Stimulated activated CD4-positive, alpha-beta T cell treated with anti-CD3 and anti-CD28 coated beads, Interleukin-12 subunit alpha, Interleukin-12 subunit beta, amount 100 ng/mL, for 4 hours (primary cell): Measurements from ENCODE around the gene NFATC2.

ENCODE experiments used
- DNase-seq: peaks from one replicate; pipeline ENCODE4 v3.0.0-alpha.2; 2020

The NFATC2 gene

DNA sequence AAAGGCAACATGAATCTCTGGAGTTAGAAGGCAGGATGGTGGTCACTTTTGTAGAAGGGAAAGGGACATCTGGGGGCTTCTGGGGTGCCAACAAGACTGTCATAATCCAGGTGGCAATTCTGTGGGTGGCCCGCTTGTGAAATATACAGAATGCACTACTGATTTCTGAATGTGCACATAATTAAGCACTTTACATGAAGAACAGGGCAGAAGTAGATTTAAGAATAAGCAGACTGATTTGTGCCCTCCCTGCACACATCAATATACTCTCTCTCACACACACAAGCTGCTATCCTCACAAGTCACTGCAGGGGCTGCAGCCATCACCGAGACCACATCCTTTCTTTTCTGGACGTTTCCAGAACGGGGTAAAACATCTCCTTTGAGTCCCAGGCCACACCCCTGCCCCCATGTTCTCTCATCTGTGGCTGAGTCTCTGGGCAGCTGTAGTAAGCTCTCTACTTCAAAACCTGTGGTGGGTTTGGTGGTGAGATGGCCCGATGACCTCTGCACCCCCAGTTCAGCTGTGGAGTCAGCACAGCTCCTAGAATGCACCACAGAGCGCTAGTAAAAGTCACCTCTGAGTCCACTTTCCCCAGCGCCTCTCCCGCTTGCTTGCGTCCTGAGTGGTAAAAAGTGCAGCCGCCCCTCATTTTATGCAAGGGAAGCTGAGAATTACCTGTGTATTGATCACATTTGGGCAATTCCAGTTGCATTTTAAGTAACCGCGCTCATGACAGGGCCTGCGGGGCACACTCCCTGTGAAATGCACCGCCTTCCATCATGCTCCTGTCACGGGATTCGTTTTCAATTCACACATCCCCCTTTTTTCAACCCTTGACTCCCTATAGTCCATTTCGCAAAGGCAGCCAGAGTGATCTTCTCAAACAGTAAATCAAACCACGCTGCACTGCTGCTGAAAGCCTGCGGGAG, 115.5 kb downstream of the NFATC2 start:
- no peak for DNase-seq

- no peak for DNase-seq
These were observed 117.0 kb downstream of the NFATC2 start for GRCh38 chr20:51425347-51426106.

GRCh38 chr20:51424270-51425117, 118.0 kb downstream of the NFATC2 start:
- DNase-seq, result no peak

DNA sequence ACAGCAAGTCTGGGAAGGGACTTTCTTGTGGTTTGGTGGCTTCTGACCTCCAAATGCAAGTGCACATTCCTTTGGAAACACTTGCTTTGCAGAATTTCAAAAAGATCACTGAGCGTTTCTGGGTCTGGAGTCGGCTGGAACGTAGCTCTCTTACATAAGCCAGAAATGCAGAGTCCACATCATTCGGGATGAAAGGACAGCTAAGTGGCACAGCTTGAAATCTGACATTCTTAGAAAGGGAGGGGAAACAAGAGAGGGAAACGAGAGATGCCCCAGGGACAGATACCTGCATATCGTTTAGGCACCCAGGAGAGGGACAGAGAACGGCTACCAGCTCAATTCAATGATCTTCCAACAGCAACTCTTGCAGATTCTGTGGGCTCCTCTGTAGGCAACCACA, 118.7 kb downstream of the NFATC2 start:
- no peak for DNase-seq

DNA sequence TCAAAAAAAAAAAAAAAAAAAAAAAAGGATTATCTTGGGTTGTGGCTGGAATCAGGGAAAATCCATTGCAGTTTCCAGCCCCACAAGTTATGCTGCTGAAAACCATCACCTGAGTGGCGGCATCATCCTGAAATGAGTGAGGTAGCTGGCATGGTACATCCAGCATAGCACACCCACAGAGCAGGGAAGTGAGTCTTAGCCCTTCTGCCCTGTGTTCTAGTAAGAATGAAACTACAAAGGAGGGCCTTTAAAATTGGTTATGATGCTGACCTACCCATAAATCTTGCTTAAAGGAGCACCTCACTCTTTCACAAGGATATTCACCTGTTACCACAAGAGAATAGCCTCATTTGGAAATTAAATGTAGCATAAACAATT, 119.2 kb downstream of the NFATC2 start:
- no peak for DNase-seq

- DNase-seq, result no peak
These were observed 119.8 kb downstream of the NFATC2 start for GRCh38 chr20:51422514-51423289.

GRCh38 chr20:51420805-51421204, 121.7 kb downstream of the NFATC2 start:
- DNase-seq, result no peak

GRCh38 chr20:51420111-51420510, 122.4 kb downstream of the NFATC2 start:
- DNase-seq, result no peak

DNA sequence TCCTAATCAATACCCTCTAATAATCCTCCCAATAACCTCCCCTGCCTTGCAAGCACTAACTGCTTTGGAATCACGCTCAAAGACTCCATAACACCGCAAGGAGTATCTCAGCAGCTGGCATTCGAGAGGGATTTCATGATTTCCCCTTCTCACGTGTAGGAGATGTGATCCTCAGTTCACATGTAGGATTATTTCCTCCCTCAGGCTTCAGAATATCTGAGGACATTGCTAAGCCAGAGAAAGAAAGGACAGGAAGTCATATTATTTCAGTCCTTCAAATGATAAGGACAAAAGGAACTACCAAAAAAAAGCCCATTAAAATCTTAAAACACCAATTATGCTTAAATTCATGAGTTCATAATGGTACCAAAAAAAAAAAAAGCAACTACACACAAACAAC, 122.9 kb downstream of the NFATC2 start:
- DNase-seq, result no peak

DNA sequence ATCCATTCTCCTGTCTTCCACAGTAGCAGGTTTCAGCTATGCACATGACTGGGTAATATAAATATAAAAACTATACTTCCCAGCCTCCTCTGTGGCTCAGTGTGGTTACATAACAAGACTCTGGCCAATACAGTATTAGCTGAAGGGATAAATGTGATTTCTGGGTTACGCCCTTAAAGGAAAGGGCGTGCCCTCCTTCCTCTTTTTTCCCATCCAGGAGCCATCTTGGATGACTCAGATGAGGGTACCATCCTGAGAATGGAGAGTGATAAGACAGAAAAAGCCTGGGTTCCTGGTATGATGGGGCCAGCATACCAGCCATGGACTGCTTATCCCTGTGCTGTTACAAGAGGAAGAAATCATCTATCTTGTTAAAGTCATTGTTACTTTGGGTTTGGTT, 123.3 kb downstream of the NFATC2 start:
- no peak for DNase-seq

- DNase-seq, result no peak
These were observed 124.4 kb downstream of the NFATC2 start for GRCh38 chr20:51418137-51418529.

- DNase-seq, result no peak
These were observed 125.0 kb downstream of the NFATC2 start for GRCh38 chr20:51417250-51418136.

- DNase-seq, result no peak
These were observed 125.8 kb downstream of the NFATC2 start for GRCh38 chr20:51416532-51417249.

GRCh38 chr20:51413857-51414256, 128.7 kb downstream of the NFATC2 start:
- DNase-seq, result no peak

DNA sequence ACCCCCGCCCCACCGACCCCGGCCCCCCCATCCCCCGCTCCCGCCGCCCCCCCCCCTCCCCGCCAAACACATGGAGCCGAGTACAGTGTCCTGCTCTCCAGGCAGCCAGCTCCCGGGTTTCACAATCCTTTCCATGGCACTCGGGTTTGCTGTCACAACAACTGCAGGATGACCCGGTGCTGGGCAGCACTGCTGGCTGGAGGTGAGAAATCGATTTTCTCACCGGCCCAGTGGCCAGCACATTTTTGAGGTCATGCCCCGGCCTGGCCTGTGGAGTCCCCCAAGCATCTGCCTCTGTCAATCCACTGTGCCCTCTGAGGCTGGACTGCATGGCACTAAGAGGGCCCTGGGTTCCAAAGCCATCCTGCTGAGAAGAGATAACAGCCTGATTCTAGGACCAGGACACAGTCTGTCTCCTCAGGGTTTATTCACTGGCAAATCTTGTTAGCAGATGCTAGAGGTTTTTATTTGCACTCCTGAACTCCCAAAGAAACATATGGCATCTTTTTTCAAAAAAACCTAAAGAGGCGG, 129.5 kb downstream of the NFATC2 start:
- DNase-seq, result no peak

DNA sequence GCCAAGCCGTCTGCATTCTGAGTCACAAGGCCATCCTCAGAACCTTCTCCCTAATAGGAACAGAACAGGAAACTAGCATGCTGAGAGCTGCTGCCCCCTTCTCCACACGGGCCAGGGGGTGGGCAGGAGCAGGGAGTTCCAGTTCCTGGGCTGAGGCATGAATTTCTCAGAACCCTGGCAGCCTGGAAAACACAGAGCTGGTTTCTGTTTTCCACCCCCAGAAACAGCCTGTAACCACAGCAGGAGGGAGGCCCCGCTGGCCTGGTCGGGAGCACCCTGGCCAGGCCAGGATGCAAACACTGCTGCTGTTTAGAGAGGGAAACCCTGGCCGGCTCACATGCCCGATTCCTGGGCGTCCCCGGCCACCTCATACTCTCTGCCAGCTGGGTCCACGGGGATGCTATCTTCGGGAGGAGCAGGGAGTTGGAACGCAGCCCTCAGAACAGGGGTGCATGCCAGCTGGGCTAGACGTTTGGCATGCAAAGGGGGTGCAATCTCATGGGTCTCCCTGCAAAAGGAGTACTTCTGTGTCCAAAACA, 130.1 kb downstream of the NFATC2 start:
- DNase-seq, result no peak

- no peak for DNase-seq
These were observed 130.6 kb downstream of the NFATC2 start for GRCh38 chr20:51411870-51412269.

DNA sequence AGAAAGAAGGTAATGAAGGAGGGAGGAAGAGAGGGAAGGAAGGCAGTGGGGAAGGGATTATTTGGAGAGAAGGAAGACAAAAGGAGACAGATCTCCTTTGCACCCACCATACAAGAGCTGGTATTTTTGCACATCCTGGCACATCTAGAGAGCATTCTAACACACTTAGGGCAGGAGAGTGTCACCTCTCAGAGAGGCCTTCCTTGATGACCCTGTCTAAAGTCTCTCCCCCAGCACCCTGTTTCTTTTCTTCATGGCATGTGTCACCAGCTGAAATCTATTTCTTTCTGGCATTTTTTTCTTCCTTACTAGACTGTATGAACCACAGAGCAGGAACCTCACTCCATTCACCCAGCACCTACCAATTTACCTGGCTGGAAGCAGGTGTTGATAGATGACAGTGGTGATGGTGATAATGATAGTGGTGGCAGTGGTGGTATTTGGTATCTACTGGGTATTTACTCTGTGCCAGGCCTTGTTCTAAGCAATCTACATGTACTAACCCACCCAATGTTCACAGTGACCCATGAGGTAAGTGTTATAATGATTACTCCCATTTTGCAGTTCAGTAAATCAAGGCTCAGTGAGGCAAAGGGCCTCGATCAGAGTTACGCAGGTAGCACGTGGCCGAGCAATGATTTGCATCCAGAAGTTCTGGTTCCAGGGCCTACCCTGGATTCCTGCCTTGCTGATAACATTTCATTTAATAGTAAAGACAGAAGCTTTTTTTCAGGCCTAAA, 131.8 kb downstream of the NFATC2 start:
- no peak for DNase-seq

GRCh38 chr20:51409192-51409880, 133.2 kb downstream of the NFATC2 start:
- DNase-seq, result no peak
